ENCODE data around the gene RPIA. TPM values are rescaled to one million over a fixed set of nuclear protein-coding genes. Genes with fewer than 3 reads are reported as not detected.
"Not testable (repeated sequence)": the region's sequence is repeated elsewhere in the genome, so short reads cannot be mapped to it uniquely, and the experiment has no call there.

Gene RPIA
- total and polyA plus RNA-seq, 9 of the 15 experiments (the other 6 are each of a cell fraction or from before 2014, with no cell fraction given) = 7.8 to 41.2 (median 25.8) TPM

GRCh38 chr2:88642278-88642677 lies 49.2 kb upstream of the RPIA start:
- H3K27ac ChIP-seq (ENCODE audit: extremely low read depth, low read depth, low read length) = no peak overlapping the region
- no TSS peak for BruUV-seq (replicated peaks)
- in situ Hi-C loops (cut with MboI) = no loop called here
- no peaks in the 10 kb centered on the region for H3K79me2 ChIP-seq (ENCODE audit: control insufficient read depth, insufficient read depth, low read length)
- no peak overlapping the region for H3K4me2 ChIP-seq (ENCODE audit: insufficient read depth, low read length)
- no peaks in the 10 kb centered on the region for H3K9me3 ChIP-seq (replicated peaks; ENCODE audit: control insufficient read depth, insufficient read depth, low read depth, low read length)
- TF ChIP-seq ZNF431 (CRISPR knock-in tag; IDR thresholded peaks at IDR 0.05) (no peak), HMGN3 (IDR thresholded peaks at IDR 0.05; ENCODE audit: borderline replicate concordance, extremely low read depth, insufficient read length, low read depth, low read length) (no peak), MECOM (CRISPR knock-in tag; IDR thresholded peaks at IDR 0.05) (no peak), E2F4 (CRISPR knock-in tag; IDR thresholded peaks at IDR 0.05; ENCODE audit: low read depth) (no peak)
- H2AFZ ChIP-seq (ENCODE audit: low read depth, low read length) = no peak overlapping the region
- no peak overlapping the region for H3K4me3 ChIP-seq
- 4% methylated on average over 3 of the region's 3 CpGs for WGBS (ENCODE audit: insufficient coverage, low coverage, missing lambda C conversion rate)
- ATAC-seq (no peak), DNase-seq (ENCODE audit: extremely low read depth in 1 of 4, low spot score in 3 of 4) (no peak), FAIRE-seq (no peak)
- H3K9ac ChIP-seq (ENCODE audit: insufficient read depth in 1 of 2, low read depth in 2 of 2, low read length in 2 of 2) = no peak overlapping the region
- intact Hi-C loops (cut with micrococcal nuclease) = no loop called here
- no peaks in the 10 kb centered on the region for H4K20me1 ChIP-seq (replicated peaks; ENCODE audit: control insufficient read depth, insufficient read depth, low read length)
- CTCF ChIA-PET (ENCODE audit: low intra/inter-chr PET ratio) = no interaction called here
- POLR2A ChIA-PET = interaction anchor here (1.2 kb wide), 1 partner anchor 10 kb away, joined by 4 read pairs; no protein-coding TSS in a partner anchor
- no peaks in the 10 kb centered on the region for H3K9me1 ChIP-seq (ENCODE audit: control insufficient read depth, insufficient read depth, low read length)
- no peaks in the 10 kb centered on the region for H3K36me3 ChIP-seq (ENCODE audit: control insufficient read depth, insufficient read depth, low read length)
- H3K4me1 ChIP-seq (replicated peaks in 1 of 2; ENCODE audit: control insufficient read depth in 2 of 2, insufficient read depth in 2 of 2, low read length in 2 of 2) = peaks cover 0 to 5% of the 10 kb centered on the region in 2 experiments; a peak in 1 of 5 replicates
- H3K27me3 ChIP-seq (ENCODE audit: control insufficient read depth in 2 of 2, insufficient read depth in 2 of 2, low read length in 2 of 2) = no peaks in the 10 kb centered on the region

- H3K9me3 ChIP-seq (replicated peaks; ENCODE audit: control insufficient read depth, insufficient read depth, low read depth, low read length); H3K4me1 ChIP-seq (replicated peaks in 1 of 2; ENCODE audit: control insufficient read depth in 2 of 2, insufficient read depth in 2 of 2, low read length in 2 of 2); H3K79me2 ChIP-seq (ENCODE audit: control insufficient read depth, insufficient read depth, low read length); H3K36me3 ChIP-seq (ENCODE audit: control insufficient read depth, insufficient read depth, low read length); CTCF ChIA-PET (ENCODE audit: low intra/inter-chr PET ratio); H3K9ac ChIP-seq (ENCODE audit: insufficient read depth in 1 of 2, low read depth in 2 of 2, low read length in 2 of 2); H3K4me3 ChIP-seq; ATAC-seq; H2AFZ ChIP-seq (ENCODE audit: low read depth, low read length); DNase-seq (ENCODE audit: extremely low read depth in 1 of 4, low spot score in 3 of 4); H3K4me2 ChIP-seq (ENCODE audit: insufficient read depth, low read length); in situ Hi-C loops (cut with MboI); H3K9me1 ChIP-seq (ENCODE audit: control insufficient read depth, insufficient read depth, low read length); BruUV-seq (replicated peaks); H3K27ac ChIP-seq (ENCODE audit: extremely low read depth, low read depth, low read length); H3K27me3 ChIP-seq (ENCODE audit: control insufficient read depth in 2 of 2, insufficient read depth in 2 of 2, low read length in 2 of 2); intact Hi-C loops (cut with micrococcal nuclease); H4K20me1 ChIP-seq (replicated peaks; ENCODE audit: control insufficient read depth, insufficient read depth, low read length); FAIRE-seq: not testable (repeated sequence)
- POLR2A ChIA-PET = interaction anchor here (0.7 to 2.5 kb wide), 4 partner anchors 9 to 17 kb away, joined by 3 to 10 read pairs (median 4); partner anchors contain the start of gene EIF2AK3
- 4% methylated on average over 2 of the region's 2 CpGs for WGBS (ENCODE audit: insufficient coverage, low coverage, missing lambda C conversion rate)
These were observed 46.1 kb upstream of the RPIA start for GRCh38 chr2:88645291-88645882.
